Activated CD8-positive, alpha-beta memory T cell treated with anti-CD3 and anti-CD28 coated beads, Interleukin-2, amount 50 U/mL, for 1 hour (primary cell): ENCODE data around the gene PARD6G.
A peak's percentile ranks its signal among the peaks of the same experiment; 100 is the strongest.

Source experiments
- DNase-seq: peaks from one replicate; pipeline ENCODE4 v3.0.0-alpha.2; 2020; ENCODE audit errors: extremely low read depth

PARD6G gene

GRCh38 chr18:80147037-80147417 is 100.3 kb downstream of the PARD6G start:
- DNase-seq: no peak

GRCh38 chr18:80145196-80145804 is 102.0 kb downstream of the PARD6G start:
- DNase-seq: no peak

DNA sequence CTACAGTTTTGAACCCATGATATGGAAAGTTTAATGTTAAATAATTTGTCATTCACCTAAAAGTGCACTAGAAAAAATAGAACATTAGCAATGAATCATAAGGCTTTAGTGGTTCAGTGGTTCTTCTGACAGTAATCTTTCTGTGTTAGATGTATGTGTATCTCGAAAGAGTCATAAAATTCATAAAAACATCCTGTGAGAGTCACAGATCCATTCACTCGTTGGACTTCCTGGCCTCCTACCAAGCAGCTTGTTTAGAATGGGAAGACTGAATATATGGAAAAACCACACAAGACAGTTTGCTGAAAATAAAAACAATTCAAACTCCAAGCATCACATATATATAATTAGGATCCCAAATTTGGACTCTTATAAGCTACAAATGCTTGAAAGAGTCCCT is 103.4 kb downstream of the PARD6G start:
- no peak for DNase-seq

- DNase-seq: no peak
These were observed 106.8 kb downstream of the PARD6G start for GRCh38 chr18:80140455-80140985.

DNA sequence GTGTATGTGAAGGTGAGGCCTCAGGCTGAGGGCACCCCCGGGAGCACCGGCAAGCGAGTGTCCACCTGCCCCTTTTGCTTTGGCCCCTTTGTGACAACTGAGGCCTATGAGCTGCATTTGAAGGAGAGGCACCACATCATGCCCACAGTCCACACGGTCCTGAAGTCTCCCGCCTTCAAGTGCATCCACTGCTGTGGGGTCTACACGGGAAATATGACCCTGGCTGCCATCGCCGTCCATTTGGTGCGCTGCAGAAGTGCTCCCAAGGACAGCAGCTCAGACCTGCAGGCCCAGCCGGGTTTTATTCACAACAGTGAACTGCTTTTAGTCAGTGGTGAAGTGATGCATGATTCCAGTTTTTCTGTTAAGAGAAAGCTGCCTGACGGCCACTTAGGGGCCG is 109.3 kb downstream of the PARD6G start:
- DNase-seq: no peak

DNA sequence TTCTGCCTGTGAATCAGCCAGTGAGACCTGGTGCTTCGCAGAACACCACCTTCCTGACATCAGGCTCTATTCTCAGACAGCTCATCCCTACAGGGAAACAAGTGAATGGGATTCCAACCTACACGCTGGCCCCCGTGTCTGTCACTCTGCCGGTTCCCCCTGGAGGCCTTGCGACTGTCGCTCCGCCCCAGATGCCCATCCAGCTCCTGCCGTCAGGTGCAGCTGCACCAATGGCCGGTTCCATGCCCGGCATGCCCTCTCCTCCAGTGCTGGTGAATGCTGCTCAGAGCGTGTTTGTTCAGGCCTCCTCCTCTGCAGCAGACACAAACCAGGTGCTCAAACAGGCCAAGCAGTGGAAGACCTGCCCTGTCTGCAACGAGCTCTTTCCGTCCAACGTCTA is 110.2 kb downstream of the PARD6G start:
- no peak for DNase-seq

DNA sequence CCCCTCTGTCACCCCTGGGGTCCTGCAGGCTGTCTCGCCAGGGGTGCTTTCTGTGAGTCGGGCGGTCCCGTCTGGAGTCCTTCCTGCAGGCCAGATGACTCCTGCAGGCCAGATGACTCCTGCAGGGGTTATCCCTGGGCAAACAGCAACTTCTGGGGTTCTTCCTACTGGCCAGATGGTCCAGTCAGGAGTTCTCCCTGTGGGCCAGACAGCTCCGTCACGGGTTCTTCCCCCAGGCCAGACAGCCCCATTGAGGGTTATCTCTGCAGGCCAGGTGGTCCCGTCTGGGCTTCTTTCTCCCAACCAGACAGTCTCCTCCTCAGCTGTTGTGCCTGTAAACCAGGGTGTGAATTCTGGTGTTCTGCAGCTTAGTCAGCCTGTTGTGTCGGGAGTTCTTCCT is 110.6 kb downstream of the PARD6G start:
- DNase-seq: no peak

DNA sequence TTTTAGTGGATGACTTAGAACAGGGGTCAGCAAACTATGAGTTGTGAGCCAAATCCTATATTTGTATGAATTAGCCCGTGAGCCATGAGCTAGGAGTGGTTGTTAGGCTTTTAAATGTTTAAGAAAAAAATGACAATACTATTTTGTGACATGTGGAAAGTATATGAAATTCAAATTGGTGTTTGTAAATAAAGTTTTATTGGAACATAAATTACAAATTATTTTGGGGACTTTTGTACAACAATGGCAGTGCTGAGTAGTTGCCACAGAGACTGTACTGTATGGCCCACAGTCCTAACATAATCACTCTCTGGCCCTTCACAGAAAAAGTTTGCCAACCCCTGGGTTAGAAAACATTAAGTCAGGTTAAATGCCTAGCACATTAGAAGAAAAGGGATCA is 112.2 kb downstream of the PARD6G start:
- DNase-seq: no peak

DNA sequence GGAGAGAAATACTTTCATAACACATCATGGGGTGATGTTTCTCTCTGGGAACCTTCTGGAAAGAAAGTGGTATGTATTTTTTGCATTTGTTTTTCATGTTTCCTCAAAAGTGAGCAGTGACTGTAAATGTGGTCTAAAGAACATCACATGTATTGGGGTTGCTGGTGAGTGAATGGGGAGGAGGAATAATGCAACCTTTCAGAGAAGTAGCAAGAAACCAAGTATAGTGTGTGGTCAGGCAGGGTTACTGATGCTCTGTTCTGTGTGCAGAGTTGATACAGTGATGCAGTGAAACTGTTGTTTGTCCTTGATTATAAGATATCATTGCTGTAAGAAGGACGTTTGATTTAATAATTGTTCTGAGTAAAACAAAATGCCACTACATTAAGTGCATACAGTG is 114.2 kb downstream of the PARD6G start:
- DNase-seq: no peak

DNA sequence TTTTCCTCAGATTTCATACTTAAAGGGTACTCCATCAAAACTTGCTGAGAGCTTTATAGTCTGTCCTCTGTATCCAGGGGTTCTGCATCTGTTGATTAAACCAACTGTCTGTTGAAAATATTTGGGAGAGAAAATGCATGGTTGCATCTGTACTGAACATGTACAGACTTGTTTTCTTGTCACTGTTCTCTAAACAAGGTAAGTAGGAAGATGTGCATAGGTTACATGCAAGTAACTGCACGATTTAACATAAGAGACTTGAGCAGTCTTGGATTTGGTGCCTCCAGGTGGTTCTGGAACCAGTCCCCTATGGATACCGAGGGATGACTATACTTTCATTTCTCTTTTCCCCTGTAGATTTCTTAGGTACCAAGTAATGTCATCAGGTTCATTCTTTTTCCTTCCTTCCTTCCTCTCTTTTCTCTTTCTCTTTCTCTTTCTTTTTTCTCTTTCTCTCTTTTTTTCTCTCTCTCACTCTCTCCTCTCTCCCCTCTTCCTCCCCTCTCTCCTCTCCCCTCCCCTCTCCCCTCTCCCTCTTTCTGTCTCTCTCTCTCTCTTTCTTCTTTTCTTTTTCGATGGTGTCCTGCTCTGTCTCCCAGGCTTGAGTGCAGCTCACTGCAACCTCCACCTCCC is 115.0 kb downstream of the PARD6G start:
- no peak for DNase-seq

DNA sequence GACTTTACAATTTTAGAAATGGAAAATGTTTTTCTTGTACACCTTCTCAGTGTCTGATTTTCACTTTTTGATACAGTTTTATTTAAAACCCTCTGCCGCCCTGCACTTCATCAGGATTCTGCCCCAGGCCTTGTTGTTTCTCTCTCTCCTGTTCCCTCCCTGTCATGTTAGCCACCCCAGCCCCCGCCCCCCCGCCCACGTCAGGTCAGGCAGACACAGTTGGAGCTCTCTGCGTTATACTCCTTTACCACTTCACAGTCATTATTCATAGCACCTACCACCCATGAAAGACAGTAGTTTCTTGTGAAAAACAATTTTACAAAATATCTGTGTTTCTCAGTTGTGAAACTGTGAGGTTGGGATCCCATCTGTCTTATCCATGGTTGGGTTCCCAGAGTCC is 116.8 kb downstream of the PARD6G start:
- DNase-seq: no peak

GRCh38 chr18:80129672-80130367 is 117.5 kb downstream of the PARD6G start:
- no peak for DNase-seq

DNA sequence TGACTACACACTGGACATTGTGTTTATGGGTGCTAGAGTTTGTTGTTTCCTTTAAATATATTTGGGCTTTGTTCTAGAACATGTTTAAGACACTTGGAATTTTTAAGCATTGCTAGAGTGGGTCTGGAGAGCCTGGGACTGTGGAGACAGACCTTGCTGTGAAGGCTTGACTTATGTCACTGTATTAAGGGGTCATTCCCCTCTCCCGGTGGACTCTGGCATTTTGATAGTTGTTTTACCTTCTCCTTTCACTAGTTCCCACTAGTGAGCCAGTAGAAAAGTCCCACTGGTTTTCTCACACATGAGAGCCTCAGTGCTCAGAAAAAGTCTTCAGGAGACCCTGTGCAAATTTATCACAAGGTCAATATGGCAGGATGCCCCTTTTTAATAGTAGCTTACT is 119.7 kb downstream of the PARD6G start:
- no peak for DNase-seq

GRCh38 chr18:80126797-80127196 is 120.5 kb downstream of the PARD6G start:
- DNase-seq: no peak

- DNase-seq: no peak
These were observed 123.2 kb downstream of the PARD6G start for GRCh38 chr18:80124131-80124530.

DNA sequence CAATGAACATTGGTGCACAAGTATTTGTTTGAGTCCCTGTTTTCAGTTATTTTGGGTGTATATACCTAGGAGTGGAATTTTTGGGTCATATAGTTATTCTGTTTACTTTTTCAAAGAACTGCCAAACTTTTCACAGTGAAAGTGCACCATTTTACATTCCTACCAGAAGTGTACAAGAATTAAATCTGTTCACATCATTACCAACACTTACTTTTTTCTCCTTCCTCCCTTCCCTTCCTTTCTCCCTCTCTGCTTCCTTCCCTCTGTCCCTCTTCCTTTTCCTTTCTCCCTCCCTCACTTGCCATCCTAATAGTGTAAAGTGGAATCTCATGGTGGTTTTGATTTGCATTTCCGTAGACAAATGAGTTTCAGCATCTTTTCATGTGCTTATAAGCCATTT is 126.4 kb downstream of the PARD6G start:
- no peak for DNase-seq

- no peak for DNase-seq
These were observed 128.2 kb downstream of the PARD6G start for GRCh38 chr18:80119111-80119510.

DNA sequence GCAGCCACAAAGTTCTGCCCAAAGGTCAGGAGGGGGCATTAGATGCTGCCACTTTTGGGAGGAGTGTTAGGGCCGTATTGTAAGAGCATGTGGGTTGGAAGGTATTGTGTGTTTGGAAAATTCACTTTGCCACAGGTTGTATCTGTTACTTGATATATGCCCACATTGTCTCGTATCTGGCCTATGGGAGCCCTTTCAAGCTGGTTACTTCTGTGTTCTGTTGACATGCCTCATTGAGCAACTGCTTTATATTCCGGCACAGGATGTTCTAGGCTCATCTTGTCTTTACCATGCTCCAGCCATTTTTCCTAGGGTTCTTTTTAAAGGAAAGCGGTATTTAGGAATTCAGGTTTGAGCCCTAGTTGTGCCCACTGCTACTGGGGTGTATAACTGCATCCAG is 132.3 kb downstream of the PARD6G start:
- no peak for DNase-seq

DNA sequence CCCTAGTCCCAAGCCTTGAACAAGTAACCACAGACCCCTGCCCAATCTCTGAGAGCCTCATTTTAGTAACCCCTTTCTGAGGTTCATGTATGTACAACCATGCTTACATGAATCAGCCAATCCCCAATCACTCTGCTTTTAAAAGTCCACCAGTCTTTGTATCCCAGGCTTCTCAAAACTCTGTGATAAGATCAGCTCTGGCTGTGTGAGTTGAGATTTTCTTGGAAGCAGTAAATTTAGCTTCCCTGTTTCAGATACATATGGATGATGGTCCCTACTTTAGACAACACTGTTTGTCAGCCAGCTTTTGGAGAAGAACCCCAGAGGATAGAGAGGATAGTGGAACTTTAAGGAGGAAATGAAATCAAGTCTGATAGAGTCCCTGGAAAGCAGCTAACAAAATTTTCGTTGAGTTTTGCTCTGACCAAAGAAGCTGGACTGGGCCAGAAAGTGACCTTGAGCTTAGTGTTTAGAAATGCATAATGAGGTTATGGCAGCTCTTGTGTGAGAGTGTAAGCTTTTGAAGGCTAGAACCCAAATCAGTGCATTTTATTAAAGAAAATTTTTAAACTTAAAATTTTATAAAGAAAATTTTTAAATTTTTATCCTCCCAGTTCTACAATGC is 134.6 kb downstream of the PARD6G start:
- no peak for DNase-seq

DNA sequence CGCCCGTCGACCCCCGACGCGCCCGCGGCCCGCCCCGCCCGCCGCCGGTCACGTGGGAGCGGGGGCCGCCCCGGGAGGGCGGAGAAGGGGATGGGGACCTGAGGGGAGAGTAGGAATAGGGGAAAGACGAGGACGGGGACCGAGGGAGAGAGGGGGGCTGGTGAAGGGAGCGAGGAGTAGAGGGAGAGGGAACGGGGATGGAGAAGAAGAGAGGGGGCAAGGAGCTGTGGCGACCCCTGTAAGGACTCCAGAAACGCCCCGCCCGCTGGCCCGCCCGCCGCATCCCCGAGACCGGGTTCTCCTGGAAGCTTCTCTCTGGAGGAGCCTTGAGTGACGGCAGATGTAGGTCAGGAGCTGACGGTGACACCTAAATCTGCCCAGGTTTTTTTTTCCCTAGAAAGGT is 137.6 kb downstream of the PARD6G start:
- no peak for DNase-seq

GRCh38 chr18:80108739-80109675 is 138.3 kb downstream of the PARD6G start, which contains the start of gene ADNP2:
ADNP2 (plus strand) TSS chr18:80109262; CDS start chr18:80117543, 8,281 bp downstream.
- peak; percentile 77 for DNase-seq
